NCI-H526 (cell line): ENCODE results near the gene NIPBL.
A peak's percentile ranks its signal among the peaks of the same experiment; 100 is the strongest.
"Not testable (repeated sequence)": the region's sequence is repeated elsewhere in the genome, so short reads cannot be mapped to it uniquely, and the experiment has no call there.

Experiments used
- DNase-seq, 2 experiments: peaks; one replicate each; lab custom pipeline; 2025; lab: John Stamatoyannopoulos, UW

Gene NIPBL

GRCh38 chr5:36949593-36949992 lies 73.0 kb downstream of the NIPBL start:
- no peak for DNase-seq

GRCh38 chr5:36950586-36951457 lies 74.3 kb downstream of the NIPBL start:
- DNase-seq, result no peak

DNA sequence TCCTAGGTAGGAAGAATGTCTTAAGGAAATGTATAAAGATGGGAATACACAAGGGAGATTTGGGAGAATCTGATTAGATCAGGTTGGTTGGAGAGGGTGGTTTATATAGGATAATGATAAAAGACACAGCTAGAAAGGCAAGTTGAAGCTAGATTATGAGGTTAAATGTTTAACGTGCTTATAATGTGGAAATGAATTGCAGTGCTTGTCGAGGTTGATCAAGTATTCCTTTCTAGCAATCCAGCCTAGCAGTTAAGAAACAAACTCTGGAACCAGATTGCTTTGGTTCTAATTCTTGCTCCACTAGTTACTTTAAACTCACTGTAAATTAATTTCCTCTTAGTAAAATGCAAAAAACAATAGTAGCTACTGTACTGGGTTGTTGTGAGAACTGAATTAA lies 76.5 kb downstream of the NIPBL start:
- no peak for DNase-seq

DNA sequence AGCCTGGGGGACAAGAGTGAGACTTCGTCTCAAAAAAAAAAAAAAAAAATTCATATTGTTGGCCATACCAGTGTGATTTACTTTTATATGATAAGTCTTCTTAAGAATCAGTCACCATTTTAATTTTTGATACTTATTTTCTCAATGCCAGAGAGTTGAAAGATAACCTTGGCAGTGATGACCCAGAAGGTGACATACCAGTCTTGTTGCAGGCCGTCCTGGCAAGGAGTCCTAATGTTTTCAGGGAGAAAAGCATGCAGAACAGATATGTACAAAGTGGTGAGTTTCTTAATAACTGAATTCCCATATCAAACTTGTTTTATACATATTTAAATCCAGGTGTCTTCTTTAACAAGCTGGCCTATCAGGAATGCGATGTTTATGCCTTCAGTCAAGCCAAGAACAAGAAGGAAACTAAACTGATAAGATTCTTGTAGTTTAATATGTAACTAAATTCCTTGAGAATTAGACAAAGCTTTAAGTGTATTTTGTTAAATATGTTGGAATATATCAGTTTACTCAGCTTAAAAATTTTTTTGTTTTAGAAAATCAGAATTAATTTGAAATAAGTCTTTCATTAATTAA lies 81.5 kb downstream of the NIPBL start:
- no peak for DNase-seq

- DNase-seq, result no peak
Measured at GRCh38 chr5:36958612-36959011, 82.0 kb downstream of the NIPBL start.

DNA sequence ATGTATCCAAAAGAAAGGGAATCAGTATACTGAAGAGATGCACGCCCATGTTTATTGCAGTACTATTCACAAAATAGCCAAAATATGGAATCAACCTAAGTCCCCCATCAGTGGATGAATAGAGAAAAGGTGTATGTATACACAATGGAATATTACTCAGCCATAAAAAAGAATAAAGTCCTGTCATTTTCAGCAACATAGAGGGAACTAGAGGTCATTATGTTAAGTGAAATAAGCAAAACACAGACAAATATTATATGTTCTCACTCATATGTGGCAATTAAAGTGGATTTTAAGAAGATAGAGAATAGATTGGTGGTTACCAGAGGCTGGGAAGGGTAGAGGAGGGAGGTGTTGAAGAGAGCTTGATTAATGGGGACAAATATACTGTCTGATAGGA lies 88.6 kb downstream of the NIPBL start:
- DNase-seq, result no peak

- DNase-seq, result no peak
Measured at GRCh38 chr5:36969700-36970395, 93.3 kb downstream of the NIPBL start.

- DNase-seq, result peak in 1 of 2 experiments; percentile 15
Measured at GRCh38 chr5:36978196-36978595, 101.6 kb downstream of the NIPBL start.

- no peak for DNase-seq
Measured at GRCh38 chr5:36982146-36982545, 105.6 kb downstream of the NIPBL start.

DNA sequence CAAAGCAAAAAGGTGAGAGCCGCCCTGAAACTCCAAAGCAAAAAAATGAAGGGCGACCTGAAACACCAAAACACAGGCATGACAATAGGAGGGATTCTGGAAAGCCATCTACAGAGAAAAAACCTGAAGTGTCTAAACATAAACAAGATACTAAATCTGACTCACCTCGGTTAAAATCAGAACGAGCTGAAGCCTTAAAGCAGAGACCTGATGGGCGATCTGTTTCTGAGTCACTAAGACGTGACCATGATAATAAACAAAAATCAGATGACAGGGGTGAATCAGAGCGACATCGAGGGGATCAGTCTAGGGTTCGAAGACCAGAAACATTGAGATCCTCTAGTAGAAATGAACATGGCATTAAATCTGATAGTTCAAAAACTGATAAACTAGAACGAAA lies 108.8 kb downstream of the NIPBL start:
- no peak for DNase-seq

- DNase-seq, result no peak
Measured at GRCh38 chr5:36988396-36988795, 111.8 kb downstream of the NIPBL start.

DNA sequence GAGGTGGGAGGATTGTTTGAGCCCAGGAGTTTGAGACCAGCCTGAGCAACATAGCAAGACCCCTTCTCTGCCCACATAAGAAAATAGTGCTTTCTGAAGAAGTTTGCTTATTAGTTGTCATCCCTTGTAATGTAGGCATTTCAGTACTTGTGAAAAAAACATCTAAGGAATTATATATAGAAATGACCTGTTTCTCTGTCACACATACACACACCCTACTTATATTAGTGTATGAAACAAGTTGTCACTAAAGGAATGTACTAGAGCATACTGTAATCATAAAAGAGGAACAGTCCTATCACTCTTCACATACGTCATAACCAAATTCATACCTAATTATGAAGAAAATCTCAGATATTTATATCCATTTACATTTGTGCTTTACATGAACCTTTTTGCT lies 122.0 kb downstream of the NIPBL start:
- DNase-seq, result no peak

GRCh38 chr5:37002176-37002751 lies 125.7 kb downstream of the NIPBL start:
- DNase-seq, result no peak

DNA sequence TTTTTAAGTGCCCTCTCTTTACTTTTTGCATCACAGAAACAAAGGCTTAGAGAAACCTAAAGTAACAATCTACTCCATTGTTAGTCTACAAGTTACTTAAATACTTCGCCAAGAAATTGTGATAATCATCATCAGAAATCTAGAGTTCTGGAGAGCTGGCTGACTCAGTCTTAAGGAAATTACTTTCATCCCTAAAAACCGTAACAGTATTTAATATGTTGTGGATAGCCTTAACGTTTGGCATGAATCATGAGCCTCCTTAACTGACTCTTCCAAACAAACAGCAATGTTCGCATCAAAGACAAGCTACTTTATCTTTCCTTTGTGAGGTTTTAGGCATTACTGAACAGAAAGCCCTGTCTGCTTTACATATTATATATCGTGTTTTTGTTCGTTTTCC lies 128.7 kb downstream of the NIPBL start:
- DNase-seq, result no peak

- DNase-seq, result peak; percentile 48 to 72
Measured at GRCh38 chr5:37005946-37006540, 129.5 kb downstream of the NIPBL start.

DNA sequence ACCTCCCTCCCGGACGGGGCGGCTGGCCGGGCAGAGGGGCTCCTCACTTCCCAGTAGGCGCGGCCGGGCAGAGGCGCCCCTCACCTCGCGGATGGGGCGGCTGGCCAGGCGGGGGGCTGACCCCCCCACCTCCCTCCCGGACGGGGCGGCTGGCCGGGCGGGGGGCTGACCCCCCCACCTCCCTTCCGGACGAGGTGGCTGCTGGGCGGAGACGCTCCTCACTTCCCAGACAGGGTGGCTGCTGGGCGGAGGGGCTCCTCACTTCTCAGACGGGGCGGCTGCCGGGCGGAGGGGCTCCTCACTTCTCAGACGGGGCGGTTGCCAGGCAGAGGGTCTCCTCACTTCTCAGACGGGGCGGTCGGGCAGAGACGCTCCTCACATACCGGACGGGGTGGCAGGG lies 136.6 kb downstream of the NIPBL start:
- not testable (repeated sequence) for DNase-seq

DNA sequence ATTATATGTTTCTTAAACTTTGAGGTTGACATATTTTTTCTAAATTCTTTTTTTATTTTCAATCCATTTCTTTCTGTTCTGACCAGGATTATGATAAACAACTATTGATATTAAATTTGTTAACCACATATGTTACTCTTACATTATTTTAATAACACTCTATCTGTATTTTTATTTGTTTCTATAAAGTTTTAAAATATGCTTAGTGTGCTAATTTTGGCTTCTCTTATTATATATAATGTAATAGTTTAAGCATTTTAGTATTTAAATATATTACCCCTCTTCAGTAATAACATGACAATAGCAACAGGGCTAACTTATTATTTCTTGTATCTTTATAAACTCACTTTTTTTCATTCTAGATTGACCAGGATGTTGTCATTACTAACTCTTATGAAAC lies 137.8 kb downstream of the NIPBL start:
- no peak for DNase-seq

- DNase-seq, result no peak
Measured at GRCh38 chr5:37015795-37016666, 139.5 kb downstream of the NIPBL start.

DNA sequence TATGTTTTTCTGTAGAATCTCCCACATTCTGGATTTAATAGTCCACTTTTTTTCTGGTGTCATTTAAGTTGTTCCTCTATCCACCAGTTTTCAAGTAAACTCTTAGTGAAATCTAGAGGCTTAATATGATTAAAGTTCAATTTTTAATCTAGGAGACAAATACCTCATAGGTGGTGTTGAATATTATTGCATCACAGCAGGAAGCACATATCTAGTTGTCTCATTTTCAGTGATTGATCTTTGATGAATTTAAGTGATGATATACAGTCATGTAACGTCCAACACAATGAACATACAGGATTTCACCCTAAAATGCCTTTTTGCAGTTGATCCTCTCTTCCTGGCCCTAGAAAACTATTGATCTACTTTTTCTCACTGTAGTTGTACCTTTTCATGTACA lies 152.3 kb downstream of the NIPBL start:
- no peak for DNase-seq

DNA sequence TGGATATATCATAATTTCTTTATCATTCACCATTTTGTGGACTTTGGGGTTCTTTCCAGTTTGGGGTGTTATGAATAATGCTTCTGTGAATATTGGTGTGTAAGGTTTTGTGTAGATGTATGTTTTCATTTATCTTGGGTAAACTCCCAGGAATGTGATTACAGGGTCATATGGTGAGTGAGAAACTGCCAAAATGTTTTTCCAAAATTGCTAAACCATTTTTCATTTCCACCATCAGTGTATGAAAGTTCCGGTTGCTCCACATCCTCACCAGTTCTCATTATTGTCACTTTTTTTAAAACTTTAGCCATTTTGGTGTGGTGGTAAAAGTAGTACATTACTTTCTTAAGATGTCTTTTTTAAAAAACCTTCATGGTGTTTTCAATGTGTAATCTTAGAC lies 152.9 kb downstream of the NIPBL start:
- DNase-seq, result no peak

DNA sequence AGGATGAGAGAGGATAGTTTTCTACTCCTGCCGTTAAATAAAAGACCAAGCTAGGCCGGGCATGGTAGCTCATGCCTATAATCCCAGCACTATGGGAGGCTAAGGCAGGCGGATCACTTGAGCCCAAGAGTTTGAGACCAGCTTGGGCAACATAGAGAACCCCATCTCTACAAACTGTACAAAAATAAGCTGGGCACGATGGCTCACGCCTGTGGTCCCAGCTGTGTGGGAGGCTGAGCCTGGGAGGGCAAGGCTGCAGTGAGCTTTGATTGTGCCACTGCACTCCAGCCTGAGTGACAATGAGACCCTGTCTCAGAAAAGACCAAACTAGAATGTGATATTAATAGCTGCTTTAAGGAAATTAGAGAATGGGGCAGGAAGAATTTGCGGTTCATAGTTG lies 158.4 kb downstream of the NIPBL start:
- no peak for DNase-seq
